GM19099 (cell line): ENCODE measurements around the gene TMEM95.

Source experiments
- POLR2A ChIP-seq: IDR thresholded peaks from 3 replicates; pipeline ENCODE4 v1.6.1; 2011; ENCODE audit warnings: low read depth; ENCODE audit not compliant: insufficient read length; ENCODE audit errors: extremely low read depth

TMEM95 gene

DNA sequence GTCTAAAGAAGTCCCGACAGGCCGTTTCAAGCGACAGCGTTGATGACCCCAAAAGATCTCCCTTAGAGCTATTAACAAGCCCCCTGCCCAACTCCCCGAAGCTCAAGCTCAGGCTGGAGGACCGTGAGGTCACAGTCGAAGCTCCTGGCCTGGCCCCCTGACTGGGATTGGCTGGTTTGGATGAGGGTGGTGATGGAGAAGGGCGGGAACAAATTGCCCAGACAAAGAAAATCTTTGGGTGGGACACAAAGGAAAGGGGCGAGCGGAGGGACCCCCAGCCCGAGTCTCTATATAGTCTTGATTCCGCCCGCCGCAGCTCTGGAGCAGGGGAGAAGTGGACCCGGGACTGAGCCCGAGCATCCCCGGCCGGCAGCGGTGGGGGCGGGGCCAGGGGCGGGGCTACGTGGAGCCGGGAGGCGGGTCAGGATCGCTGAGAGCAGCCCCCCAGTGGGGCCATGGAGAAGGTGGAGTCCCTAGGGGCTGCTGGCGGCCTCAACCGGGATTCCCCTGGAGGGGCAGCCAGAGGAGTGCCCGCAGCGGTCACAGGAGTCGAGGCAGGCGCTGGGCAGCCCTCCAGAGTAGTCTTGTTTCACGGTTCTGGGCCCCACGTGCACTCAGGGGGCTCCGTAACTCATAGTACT lies 24.8 kb upstream of the TMEM95 start:
- peak; percentile 45 for TF ChIP-seq POLR2A

DNA sequence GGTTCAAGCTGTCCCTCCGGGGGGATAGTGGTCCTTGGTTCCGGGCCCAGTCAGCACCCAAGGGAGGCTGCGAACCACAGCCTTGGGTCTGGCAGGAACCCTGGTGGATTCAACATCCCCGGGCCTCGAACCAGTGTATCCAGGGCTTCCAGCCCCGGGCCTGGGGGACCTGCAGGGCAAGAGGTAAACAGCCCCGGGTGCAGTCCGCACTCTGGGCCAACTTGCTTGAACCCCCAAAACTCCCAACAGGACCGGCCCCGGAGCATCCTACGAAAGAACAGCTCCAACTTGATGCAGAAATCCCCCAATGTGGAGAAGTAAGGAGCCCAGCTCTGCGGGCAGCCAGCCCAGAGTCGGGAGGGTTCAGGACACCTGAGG lies 24.3 kb upstream of the TMEM95 start:
- TF ChIP-seq POLR2A = no peak

DNA sequence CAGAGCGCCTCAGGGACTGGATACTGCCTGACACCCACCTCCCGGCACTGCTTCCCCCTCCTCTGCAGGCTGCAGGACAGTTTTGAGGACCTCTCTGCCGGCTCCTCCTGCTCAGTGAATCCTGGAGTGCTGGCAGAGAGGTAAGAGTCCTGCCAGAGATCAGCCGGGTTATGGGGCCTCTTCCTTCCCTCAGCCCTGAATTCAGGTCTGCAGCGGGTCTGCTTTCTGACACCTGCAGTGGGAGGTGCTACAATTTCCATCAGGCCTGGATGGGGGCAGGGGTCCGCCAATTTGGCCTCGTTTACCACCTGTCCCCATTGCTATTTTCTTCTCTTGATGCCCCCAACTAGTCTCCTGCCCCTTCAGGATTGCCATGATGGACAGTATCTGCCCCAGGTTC lies 22.8 kb upstream of the TMEM95 start:
- no peak for TF ChIP-seq POLR2A

DNA sequence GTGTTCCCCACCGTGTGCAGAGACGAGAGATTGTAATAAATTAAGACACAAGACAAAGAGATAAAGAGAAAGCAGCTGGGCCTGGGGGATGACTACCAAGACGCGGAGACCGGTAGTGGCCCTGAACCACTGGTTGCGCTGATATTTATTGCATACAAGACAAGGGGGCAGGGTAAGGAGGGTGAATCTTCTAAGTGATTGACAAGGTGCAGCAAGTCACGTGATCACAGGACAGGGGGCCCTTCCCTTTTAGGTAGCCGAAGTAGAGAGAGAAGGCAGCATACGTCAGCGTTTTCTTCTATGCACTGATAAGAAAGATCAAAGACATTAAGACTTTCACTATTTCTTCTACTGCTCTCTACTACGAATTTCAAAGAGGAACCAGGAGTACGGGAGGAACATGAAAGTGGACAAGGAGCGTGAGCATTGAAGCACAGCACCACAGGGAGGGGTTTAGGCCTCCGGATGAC lies 22.3 kb upstream of the TMEM95 start:
- peak; percentile 42 for TF ChIP-seq POLR2A

DNA sequence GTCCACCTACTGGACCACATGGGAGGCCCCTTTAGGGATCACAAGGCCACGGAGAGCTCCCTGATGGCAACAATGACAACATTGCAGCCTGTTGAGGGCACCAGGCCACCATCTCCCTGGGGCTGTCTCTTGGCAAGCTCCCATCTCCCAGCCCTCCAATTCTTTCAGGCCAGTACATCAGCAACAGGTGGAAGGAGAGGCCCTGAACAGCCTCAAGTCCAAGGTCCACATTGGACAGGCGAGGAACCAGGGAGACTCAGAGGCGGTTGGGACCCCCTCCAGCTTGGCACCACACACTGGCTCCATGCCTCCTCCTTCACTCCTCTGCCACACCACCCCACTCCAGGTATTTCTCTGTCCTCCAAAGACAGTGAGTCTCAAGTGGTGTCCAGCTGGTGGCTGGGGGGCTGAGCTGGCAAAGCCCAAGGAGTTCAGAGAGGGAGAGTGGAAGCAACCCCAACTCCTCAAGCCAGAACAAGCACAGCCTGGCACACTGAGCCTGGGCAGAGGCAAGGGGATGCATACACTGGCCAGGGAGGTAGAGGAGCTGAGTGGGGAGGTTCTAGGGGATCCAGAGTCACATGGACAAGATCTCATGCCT lies 19.9 kb upstream of the TMEM95 start:
- TF ChIP-seq POLR2A = no peak

DNA sequence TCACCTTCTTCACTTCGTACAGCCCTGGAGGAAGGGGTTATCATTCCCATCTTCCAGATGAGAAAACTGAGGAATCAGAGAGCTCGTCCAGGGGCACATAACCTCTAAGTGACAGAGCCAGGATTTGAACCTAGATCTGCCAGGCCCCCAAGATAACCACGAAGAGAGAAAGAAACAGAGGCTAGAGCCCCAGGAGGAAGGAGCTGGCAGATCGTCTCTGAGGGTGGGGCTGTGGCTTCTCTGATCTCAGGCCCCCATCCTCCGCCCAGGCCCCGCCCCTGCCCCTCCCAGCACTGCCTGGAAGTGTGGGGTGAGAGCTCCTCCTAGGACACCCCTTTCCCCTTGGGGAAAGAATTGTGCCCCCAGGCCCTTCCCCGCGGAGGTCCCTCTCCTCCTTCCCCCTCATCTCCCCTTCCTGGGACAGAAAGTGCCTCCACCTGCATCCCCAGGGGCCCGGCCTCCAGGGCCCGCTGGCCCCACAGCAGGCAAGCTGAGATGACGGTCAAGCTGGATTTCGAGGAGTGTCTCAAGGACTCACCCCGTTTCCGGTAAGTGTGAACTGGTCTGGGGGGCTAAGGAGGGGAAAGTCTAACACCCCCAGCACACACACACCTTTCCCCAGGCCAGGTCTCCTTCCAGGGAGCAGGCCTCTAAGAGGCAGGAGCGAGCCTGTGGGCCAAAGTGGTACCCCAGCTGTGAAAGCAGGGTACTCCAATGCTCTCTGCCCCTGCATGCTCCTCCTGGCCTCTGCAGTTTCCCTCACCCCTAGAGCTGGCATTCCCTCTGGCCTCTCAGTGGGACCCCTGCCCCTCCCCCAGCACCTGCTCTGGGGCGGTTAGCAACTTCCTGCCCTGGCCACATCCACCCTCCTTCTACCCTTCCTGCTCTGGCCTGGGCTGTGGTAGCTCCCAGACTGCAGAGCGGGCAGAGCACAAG lies 18.4 kb upstream of the TMEM95 start, which contains the start of gene ACAP1:
TSS of gene ACAP1 (plus strand) at position 290 of the 936 bp plus-strand sequence. CDS start at position 496, 206 bp downstream.
- peak; percentile 47 for TF ChIP-seq POLR2A

DNA sequence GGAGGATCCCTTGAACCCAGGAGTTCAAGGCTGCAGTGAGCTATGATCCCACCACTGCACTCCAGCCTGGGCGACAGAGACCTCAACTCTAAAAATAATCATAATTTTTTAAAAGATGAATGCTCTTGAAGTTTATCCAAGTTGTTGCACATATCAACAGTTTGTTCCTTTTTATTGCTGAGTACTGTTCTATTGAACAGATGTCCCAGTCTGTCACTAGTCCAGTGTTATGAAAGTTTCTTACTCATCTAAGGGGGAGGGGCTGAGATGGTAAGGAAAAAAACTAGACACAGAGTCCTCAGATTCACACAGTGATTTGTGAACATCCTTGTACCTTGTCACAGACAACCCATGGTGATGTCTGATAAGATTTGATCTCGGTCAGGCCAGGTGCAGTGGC lies 14.8 kb upstream of the TMEM95 start:
- TF ChIP-seq POLR2A = no peak

DNA sequence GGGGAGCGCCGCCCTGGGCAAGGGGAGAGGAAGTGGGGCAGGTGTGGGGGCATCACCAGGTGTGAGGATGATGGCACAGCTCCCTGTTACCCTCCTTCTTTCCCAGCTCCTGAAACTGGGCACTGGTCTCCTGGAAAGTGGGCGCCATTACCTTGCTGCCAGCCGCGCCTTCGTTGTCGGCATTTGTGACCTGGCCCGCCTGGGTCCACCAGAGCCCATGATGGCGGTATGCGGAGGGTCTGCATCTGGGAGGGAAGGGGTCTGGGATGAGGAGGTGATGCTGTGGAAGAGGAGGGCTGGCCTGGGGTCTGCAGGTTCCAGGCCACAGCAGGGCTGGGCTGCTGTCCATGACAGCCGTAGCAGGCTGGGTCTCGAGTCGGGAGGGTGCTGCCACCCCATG lies 13.1 kb upstream of the TMEM95 start:
- TF ChIP-seq POLR2A = no peak

DNA sequence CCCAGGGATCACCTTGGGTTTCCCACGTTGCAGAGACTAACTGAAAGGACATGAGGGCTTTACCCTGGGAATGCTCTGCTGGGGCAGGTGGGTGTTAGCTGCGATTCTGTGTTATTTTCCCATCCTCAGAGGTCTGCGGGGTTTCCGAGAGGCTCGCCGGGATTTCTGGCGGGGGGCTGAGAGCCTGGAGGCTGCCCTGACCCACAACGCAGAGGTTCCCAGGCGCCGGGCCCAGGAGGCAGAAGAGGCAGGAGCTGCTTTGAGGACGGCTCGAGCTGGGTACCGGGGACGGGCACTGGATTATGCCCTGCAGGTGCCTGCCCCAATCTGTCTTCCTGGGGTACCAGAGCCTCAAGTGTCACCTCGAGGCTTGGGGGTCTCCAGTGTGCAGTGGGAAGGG lies 11.7 kb upstream of the TMEM95 start:
- TF ChIP-seq POLR2A = no peak

DNA sequence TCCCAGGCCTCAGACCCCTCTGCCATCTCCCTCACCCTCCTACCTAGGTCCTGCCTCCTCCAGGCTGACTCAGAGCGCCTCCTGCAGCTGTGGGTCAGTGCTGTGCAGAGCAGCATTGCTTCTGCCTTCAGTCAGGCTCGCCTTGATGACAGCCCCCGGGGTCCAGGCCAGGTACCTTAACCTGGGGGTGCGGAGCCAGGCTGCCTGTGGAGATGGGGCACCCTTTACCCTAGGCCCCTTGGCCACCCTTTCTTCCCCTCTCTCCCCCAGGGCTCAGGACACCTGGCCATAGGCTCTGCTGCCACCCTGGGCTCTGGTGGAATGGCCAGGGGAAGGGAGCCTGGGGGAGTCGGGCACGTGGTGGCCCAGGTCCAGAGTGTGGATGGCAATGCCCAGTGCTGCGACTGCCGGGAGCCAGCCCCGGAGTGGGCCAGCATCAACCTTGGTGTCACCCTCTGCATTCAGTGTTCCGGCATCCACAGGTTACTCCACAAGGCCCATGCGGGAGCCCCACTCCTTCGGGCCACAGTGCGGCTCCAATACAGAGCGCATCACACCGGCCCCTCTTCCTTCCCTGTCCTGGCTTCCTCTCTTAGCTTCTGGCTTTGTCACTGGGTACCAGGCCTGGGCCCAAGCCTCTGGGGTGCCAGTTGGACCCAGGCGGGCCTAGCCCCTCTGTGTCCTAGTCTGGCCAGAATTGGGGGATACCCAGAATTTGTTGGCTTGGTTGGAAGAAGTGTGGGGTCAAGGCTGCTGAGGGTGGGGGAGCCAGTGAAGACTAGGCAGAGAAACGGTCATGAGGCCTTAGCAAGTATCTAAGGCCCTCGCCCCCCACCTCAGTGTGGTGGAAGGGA lies 8.0 kb upstream of the TMEM95 start:
- TF ChIP-seq POLR2A = no peak

DNA sequence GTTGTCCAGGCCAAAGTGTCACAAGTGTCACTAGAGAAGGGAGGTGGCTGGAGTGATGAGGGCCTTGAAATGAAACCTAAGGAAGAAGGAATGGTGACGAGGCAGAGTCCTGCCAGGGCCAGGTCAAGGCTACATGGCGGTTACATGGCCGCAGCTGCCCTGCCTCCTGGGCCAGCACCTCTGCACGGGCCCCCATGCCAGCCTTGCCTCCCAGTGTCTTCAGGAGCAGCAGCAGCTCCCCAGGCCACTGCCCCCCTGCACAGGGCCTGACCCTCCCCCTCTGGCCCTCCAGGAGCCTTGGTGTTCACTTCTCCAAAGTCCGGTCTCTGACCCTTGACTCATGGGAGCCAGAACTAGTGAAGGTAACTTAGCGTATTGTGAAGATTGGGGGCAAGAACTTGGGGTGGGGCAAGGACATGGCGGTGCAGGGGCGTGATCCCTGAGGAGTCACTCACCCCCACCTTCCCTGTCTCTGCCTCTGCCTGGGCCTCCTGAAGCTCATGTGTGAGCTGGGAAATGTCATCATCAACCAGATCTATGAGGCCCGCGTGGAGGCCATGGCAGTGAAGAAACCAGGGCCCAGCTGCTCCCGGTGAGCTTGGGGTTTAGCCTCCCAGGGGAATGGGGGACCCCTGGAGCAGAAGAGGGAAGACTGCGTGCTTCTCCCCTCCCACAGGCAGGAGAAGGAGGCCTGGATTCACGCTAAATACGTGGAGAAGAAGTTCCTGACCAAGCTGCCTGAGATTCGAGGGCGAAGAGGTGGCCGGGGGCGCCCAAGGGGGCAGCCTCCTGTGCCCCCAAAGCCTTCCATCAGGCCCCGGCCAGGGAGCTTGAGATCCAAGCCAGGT lies 7.1 kb upstream of the TMEM95 start:
- TF ChIP-seq POLR2A = no peak

DNA sequence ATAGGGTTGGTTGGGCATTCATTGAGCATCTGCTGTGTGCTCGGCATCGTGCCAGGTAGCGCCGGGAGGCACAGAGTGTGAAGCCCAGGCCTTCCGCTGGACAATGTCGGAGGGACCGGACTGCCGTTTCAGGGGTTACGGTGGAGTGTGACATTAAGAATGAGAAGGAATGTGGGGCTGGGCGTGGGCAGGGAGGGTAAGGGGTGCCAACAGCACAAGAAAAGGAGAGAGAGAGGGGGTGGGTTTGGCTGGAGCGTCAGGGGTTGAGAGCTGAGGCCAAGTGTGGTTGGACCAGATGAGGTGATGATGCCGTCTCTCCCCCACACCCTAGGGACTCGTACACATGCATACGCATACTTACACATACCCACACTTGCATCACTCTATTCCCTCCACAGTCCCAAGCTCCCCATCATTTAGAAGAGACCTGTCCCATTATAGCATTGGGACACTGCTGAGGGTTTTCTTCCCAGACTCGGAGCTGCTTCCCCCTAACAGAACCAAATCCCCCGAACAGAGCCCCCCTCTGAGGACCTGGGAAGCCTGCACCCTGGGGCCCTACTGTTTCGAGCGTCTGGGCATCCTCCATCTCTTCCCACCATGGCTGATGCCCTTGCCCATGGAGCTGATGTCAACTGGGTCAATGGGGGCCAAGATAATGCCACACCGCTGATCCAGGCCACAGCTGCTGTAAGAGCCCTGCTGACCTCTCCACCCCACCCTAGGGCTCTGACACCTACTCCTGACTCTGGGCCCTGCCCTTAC lies 6.3 kb upstream of the TMEM95 start:
- TF ChIP-seq POLR2A = no peak
